KMS-11 (cell line): ENCODE data around the gene CTCFL.
A peak's percentile ranks its signal among the peaks of the same experiment; 100 is the strongest.
"Not testable (repeated sequence)": the region's sequence is repeated elsewhere in the genome, so short reads cannot be mapped to it uniquely, and the experiment has no call there.

Experiments
- H2AFZ ChIP-seq: fragments of 200-600 bp; sonication (generic); 2 replicates; pipeline ENCODE4 v1.6.1; 2016; ENCODE audit warnings: antibody characterized with exemption, mixed run types, low read depth
- H3K27ac ChIP-seq: fragments of 200-600 bp; sonication (generic); 2 replicates; pipeline ENCODE4 v1.6.1; 2016; ENCODE audit warnings: mild to moderate bottlenecking, mixed run types
- H3K27me3 ChIP-seq: fragments of 200-600 bp; sonication (generic); 2 replicates; pipeline ENCODE4 v1.6.1; 2017; ENCODE audit warnings: mild to moderate bottlenecking, low read depth, mixed run types, moderate library complexity; ENCODE audit not compliant: insufficient read depth
- H3K36me3 ChIP-seq: fragments of 200-600 bp; sonication (generic); 2 replicates; pipeline ENCODE4 v1.6.1; 2017; ENCODE audit warnings: mild to moderate bottlenecking, mixed run types; ENCODE audit not compliant: insufficient read depth
- H3K4me1 ChIP-seq: fragments of 200-600 bp; sonication (generic); 2 replicates; pipeline ENCODE4 v1.6.1; 2016; ENCODE audit warnings: mild to moderate bottlenecking, low read depth, mixed run types; ENCODE audit not compliant: poor library complexity, severe bottlenecking
- H3K4me2 ChIP-seq: fragments of 200-600 bp; sonication (generic); 2 replicates; pipeline ENCODE4 v1.7.0; 2016; ENCODE audit warnings: mild to moderate bottlenecking, mixed run types
- H3K4me3 ChIP-seq: fragments of 200-600 bp; sonication (generic); IDR thresholded peaks from 2 replicates; pipeline ENCODE4 v1.6.1; 2017; ENCODE audit warnings: low read depth, low read length, mixed read lengths; ENCODE audit not compliant: insufficient read depth
- H3K79me2 ChIP-seq: fragments of 200-600 bp; sonication (generic); 2 replicates; pipeline ENCODE4 v1.6.1; 2016; ENCODE audit warnings: low read depth, mixed run types; ENCODE audit not compliant: insufficient read depth
- H3K9ac ChIP-seq: fragments of 200-600 bp; sonication (generic); 2 replicates; pipeline ENCODE4 v1.6.1; 2016; ENCODE audit warnings: mild to moderate bottlenecking, mixed run types
- H4K20me1 ChIP-seq: fragments of 200-600 bp; sonication (generic); 2 replicates; pipeline ENCODE4 v1.6.1; 2016; ENCODE audit warnings: mild to moderate bottlenecking, mixed run types; ENCODE audit not compliant: insufficient read depth
- TF ChIP-seq, protein P1 (sequence below): fragments of 200-600 bp; sonication (generic); conservative IDR thresholded peaks from 2 replicates; pipeline ENCODE4 v1.6.1; 2017; ENCODE audit warnings: low read depth, mild to moderate bottlenecking, antibody characterized with exemption, low read length, moderate library complexity, mixed read lengths

The CTCFL gene

DNA sequence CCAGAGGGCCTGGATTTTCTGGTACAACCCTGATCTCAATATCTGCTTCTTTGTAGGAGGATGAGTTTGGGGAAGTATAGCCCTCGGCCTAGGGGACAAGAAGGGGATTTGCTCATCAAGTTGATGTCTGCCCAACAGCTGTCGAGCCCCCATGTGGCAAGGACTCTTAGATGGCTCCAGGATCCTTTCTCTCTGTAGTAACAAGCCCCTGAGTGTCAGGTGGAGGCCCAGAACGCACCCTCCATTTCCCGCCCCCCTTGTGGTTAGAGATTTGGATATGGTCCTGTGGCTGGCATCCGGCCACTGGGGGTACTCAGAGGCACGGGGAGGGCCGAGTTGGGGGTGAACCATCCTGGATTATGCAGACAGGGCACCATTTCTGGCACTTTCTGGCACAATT is 50.1 kb downstream of the CTCFL start:
- Histone ChIP-seq H3K9ac (no peak overlapping the region), H3K27ac (no peak overlapping the region), H3K27me3 (no peaks in the 10 kb centered on the region; the same call in 1 of the 2 replicates), H3K36me3 (no peaks in the 10 kb centered on the region), H3K4me1 (peaks cover 37% of the 10 kb centered on the region), H3K4me3 (no peak overlapping the region), H3K4me2 (no peak overlapping the region), H3K79me2 (no peaks in the 10 kb centered on the region), H2AFZ (no peak overlapping the region), H4K20me1 (no peaks in the 10 kb centered on the region)
- TF ChIP-seq, protein P1, sequence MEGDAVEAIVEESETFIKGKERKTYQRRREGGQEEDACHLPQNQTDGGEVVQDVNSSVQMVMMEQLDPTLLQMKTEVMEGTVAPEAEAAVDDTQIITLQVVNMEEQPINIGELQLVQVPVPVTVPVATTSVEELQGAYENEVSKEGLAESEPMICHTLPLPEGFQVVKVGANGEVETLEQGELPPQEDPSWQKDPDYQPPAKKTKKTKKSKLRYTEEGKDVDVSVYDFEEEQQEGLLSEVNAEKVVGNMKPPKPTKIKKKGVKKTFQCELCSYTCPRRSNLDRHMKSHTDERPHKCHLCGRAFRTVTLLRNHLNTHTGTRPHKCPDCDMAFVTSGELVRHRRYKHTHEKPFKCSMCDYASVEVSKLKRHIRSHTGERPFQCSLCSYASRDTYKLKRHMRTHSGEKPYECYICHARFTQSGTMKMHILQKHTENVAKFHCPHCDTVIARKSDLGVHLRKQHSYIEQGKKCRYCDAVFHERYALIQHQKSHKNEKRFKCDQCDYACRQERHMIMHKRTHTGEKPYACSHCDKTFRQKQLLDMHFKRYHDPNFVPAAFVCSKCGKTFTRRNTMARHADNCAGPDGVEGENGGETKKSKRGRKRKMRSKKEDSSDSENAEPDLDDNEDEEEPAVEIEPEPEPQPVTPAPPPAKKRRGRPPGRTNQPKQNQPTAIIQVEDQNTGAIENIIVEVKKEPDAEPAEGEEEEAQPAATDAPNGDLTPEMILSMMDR, result no peak

DNA sequence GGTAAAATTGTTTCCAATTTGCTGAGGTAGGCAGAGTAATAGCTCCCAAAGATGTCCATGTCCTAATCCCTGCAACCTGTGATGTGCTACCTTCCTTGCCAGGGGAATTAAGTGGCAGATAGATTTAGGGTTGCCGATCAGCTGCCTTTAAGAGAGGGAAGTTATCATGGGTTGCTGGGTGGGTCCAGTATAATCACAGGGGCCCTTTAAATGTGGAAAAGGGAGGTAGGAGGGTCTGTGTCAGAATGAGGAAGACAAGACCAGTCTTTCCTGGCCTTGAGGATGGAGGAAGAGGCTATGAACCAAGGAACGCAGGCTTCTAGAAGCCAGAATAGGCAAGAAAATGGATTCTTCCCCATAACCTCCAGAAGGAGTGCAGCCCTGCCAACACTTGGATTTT is 50.7 kb downstream of the CTCFL start:
- H3K27me3 ChIP-seq, result no peaks in the 10 kb centered on the region; the same call in 1 of the 2 replicates
- TF ChIP-seq, protein P1, result no peak
- H3K79me2 ChIP-seq, result no peaks in the 10 kb centered on the region
- H3K27ac ChIP-seq, result no peak overlapping the region
- H2AFZ ChIP-seq, result no peak overlapping the region
- H3K9ac ChIP-seq, result no peak overlapping the region
- H3K4me3 ChIP-seq, result no peak overlapping the region
- no peaks in the 10 kb centered on the region for H3K36me3 ChIP-seq
- no peaks in the 10 kb centered on the region for H4K20me1 ChIP-seq
- peaks cover 37% of the 10 kb centered on the region for H3K4me1 ChIP-seq
- H3K4me2 ChIP-seq, result no peak overlapping the region; the same call in 1 of the 2 replicates

DNA sequence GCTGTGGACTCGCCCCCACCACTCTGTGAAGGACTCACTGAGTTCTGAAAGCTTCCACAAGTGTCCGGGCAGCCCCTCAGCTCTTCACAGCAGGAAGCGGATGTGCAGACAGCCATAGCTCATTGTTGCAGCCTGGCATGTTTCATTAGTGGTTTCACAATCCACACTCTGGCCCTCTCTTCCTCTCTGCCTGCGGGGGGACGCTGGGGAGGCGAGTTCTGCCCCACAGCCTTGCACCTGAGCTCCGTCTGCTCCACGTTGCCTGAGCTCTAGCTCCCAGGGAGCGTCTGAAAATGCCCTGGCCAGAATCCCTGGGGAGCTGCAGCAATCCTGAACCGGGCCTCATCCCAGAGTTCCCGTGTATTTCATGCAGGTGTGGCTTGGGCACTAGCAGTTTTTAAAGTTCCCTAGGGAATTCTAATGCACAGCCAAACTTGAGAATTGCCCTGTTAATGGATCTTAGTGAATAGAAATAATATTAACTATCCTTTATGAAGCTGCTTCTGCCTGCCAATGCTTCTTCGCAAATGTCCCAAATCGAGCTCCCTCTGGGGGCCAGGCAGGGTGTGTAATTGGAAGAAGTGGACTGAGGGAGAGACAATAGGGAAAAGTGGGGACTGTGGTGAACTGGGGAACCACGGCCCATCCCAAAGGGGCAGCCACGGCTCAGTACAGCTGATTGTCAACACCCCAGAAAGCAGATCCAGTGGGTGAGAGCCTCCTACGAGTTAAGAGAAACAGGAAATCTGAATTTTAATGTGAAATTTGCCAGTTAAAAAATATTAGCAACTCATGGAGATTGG is 51.5 kb downstream of the CTCFL start:
- no peaks in the 10 kb centered on the region; the same call in 1 of the 2 replicates for H3K27me3 ChIP-seq
- H3K4me2 ChIP-seq, result peak overlapping the region; percentile 37
- peak overlapping the region; percentile 41 for H3K27ac ChIP-seq
- peak overlapping the region; percentile 25; the same call in 1 of the 2 replicates for H3K9ac ChIP-seq
- no peak overlapping the region for H3K4me3 ChIP-seq
- H2AFZ ChIP-seq, result peak overlapping the region; percentile 63
- no peaks in the 10 kb centered on the region for H4K20me1 ChIP-seq
- no peaks in the 10 kb centered on the region for H3K79me2 ChIP-seq
- no peaks in the 10 kb centered on the region for H3K36me3 ChIP-seq
- peaks cover 37% of the 10 kb centered on the region for H3K4me1 ChIP-seq
- TF ChIP-seq, protein P1, result peak; percentile 27; the same call in 1 of the 2 replicates

DNA sequence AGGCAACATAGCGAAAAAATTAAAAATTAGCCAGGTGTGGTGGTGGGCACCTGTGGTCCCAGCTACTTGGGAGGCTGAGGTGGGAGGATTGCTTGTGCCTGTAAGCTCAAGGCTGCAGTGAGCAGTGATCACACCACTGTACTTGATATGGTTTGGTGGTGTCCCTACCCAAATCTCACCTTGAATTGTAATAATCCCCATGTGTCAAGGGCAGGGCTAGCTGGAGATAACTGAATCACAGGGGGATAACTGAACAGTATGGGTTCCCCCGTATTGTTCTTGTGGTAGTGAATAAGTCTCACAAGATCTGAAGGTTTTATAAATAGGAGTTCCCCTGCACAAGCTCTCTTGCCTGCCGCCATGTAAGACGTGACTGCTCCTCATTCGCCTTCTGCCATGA is 52.5 kb downstream of the CTCFL start:
- peaks cover 37% of the 10 kb centered on the region for H3K4me1 ChIP-seq
- H3K4me2 ChIP-seq, H2AFZ ChIP-seq, H3K36me3 ChIP-seq, H3K27ac ChIP-seq, H3K4me3 ChIP-seq, H4K20me1 ChIP-seq, H3K27me3 ChIP-seq, H3K9ac ChIP-seq, H3K79me2 ChIP-seq: not testable (repeated sequence)
